Medulla oblongata (tissue), 1 donor: Measurements from ENCODE around the gene WNT5B.
A peak's percentile ranks its signal among the peaks of the same experiment; 100 is the strongest.

ENCODE experiments used
- DNase-seq: peaks from one replicate; pipeline ENCODE4 v3.0.0-alpha.2; 2015; ENCODE audit errors: extremely low spot score

WNT5B gene

DNA sequence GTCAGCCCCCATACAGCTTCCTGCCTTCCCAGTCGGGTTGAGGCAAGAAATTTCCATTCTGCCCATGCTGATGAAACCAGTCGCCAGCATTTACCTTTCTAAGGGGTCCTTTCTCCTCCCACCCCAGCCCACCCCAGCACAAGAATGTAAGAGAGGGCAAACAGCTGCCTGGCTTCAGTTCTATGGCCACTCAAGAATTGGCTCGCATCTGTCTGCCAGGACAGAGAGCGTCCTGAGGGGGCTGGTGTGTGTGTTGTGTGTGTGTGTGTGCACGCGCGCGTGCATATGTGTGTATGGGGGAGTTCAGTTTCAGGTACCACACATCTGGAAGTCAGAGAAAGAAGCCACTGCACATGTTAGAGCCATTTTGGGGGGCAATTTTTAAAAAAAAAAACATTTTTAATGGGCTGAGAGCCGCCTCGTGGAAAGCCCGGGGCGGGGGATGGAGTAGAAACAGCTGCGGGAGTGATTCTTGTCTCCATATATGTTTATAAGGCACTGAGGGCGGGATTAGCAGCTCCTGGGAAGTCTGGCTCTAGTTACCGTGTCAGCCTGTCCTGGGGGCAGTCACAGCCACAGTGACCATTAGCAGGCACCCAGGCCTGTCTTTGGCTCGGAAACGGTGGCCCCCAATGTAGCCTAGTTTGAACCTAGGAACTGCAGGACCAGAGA, at the start of gene WNT5B:
TSS of gene WNT5B (plus strand) at position 566 of the 672 bp plus-strand sequence. CDS start 2,124 bp downstream, outside the sequence.
- no peak for DNase-seq

DNA sequence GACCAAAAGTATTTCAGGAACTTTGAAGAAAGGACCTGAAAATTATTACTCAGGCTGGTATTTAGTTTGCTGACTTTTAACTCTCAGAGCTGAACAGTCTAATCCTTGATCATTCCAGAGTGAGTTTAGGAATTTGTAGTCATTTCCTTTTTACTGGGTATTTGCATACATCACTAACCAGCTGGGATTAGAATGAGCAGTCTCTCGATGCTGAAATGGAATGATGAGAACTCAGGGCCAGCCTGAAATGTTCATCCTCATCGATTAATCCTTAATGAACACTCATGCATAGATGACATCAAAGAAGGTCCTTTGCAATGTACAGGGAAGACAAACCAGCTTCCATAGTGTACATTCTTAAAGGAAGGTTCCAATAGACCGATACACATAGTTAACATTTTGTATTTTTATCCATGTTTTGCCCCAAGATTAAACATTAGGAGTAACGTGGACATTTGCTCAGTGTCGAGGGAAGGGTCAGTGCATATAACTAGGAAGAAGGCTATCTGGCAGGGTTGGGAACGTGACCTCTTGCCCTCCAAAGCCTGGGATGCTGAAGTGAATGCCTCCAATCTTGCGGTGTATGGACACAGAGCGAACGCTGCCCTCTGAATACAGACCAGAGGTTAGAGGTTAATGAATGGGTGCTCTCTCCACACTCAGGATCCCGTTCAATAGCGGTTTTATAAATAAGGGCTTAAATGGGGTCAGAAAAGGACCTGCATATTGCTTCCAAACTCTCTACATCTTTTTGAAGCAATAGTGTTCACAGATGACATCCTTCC, 49.2 kb upstream of the WNT5B start:
- no peak for DNase-seq

DNA sequence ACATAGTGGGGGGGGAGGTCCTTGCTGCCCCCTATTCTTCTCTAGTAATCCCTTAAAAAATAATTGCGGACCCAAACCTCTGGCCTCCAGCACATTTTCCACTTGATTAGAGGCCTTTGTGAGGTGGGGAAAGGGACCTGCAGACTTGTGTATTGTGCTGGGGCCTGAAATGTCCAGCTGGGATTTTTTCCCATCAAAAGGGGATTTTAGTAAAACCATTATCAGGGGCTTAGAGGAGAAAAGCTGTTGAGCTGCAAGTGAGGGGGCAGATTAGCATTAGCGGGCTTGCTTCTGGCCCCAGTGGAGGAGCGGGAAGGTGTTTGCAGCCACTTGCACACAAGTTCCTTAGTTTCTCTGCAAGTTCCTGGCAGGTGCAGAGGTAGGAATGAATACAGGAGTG, 48.5 kb upstream of the WNT5B start:
- no peak for DNase-seq

DNA sequence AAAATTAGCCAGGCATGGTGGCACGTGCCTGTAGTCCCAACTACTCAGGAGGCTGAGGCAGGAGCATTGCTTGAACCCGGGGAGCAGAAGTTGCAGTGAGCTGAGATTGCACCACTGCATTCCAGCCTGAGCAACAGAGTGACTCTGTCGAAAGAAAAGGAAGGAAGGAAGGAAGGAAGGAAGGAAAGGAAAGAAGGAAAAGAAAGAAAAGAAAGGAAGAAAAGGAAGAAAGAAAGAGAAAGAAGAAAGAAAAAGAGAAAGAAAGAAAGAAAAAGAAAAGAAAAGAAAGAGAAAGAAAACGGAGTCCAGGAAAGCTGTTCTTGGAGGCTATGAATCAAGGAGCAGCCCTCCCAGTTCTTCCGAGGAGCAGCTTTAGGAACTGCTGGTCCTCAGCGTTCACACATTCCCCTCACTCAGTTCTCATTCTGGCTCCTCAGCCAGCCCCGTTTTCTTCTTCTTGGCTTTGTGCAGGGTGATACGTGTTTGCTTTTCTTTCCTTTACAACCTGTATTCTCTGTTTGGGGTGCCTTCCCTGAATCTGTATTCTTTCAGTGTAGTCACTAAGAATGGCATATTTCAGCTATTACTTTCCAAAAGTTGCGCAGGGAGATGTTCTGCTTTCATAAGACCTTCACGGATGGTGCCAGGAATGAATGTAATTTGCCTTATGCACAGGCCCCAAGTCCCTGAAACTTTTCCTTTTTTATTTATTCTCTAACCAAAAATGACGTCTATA, 46.9 kb upstream of the WNT5B start:
- DNase-seq: no peak

DNA sequence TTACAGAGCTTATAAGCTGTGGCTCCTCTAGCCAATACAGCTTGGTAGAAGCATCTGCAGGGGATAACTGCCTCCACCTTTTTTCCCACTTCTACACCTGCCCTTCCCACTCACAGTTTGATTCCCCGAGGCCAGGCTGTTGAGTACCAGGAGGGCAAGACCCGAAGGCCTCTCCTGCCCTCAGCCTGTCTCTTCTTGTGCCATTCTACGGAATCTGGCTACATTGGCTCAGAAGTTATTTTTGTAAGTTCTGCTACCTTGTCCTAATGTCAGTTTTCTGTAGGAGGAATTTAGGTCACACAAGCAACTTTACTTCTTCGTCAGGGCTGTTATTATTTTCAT, 46.4 kb upstream of the WNT5B start:
- DNase-seq: no peak

DNA sequence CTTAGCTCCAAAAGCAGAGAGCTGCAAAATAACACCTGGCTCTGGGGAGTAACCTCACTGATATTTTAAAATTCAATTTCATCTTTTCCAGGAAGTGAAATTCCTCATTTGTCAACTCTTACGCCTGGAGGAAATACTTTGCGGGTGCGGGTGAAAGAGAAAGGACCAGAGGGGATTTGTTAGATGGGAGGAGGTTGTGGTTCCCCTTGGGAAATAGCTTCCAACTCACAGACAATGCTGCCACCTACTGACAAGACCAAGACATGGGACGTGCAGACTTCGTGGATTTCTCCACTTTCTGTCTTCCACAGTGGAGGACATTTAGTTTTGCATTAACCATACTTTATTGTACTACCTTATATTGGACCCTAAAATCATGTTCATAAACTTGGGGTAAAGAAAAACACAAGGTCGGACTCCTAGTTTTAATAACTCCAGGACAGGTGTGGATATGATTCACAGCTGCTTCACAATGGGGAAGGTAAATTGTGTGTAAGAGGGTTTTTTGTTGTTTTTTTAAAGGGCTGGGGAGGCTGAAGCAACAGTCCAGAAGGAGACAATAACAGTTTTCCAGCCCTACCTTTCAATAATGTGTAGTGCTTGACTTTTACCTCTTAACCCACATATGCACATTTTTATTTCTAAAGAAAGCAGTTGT, 45.5 kb upstream of the WNT5B start:
- peak; percentile 94 for DNase-seq

DNA sequence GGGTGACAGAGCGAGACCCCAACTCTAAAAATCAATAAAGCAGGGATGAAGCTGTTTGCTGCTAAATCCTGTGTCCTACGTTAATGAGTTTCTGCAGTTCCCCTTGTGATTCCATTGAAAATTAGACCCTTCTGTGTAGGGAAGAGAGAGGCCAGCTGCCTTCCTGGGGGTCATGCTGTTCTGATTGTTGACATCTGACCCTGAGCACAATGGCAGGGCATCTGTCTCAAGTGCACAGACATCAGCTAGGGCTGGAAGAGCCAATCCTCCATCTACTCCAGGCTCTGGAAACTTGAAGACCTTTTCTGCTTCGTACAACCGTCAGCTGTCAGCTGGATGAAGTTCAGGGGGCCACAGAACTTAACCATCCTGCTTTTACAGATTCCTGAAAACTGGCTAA, 44.7 kb upstream of the WNT5B start:
- no peak for DNase-seq

DNA sequence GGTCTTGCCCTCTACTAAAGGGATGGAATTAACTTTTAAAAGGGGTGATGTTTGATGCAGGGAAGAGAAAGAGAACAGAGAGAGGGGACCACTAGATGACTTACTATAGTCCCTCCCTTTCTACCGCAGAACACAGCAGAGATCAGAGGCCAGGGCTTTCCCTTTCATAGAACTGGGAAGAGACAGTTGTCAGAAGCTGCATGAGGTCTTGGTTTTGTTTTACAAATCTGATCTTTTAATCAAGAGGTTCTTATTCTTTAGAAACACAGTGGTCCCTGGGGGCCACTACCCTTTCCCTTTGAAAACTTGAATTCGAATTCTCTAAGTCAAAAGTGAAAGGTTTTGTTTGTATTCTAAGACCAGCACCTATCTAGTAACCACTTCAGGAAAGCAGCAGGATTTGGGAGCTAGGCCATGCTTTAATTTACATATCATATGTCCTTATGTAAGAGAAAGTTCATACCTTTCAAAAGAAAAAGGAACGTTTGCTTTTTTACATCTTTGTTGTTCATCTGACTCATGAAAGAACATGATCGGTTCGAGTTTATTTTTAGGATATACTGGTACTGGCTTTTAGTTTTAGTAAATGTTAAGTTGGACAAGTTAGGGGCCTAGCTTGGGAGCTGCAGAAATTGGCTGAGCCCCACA, 41.0 kb upstream of the WNT5B start:
- peak; percentile 40 for DNase-seq

DNA sequence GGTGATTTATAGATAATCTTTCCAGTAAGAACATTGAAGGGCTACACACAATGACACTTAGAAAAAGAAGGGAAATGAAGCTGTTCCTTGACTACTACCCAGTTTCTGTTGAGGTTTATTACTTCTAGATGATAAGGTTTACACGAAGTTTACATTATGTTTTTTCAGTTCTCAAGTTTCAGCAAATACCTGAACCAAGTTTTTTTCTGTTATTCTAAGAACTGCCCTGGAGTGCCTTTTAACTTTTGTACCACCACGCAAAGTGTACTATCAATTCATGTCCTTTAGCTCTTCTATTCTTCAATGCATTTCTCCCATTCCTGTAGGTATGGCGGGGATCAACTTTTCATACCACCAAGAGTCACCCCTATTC, 40.5 kb upstream of the WNT5B start:
- DNase-seq: no peak

DNA sequence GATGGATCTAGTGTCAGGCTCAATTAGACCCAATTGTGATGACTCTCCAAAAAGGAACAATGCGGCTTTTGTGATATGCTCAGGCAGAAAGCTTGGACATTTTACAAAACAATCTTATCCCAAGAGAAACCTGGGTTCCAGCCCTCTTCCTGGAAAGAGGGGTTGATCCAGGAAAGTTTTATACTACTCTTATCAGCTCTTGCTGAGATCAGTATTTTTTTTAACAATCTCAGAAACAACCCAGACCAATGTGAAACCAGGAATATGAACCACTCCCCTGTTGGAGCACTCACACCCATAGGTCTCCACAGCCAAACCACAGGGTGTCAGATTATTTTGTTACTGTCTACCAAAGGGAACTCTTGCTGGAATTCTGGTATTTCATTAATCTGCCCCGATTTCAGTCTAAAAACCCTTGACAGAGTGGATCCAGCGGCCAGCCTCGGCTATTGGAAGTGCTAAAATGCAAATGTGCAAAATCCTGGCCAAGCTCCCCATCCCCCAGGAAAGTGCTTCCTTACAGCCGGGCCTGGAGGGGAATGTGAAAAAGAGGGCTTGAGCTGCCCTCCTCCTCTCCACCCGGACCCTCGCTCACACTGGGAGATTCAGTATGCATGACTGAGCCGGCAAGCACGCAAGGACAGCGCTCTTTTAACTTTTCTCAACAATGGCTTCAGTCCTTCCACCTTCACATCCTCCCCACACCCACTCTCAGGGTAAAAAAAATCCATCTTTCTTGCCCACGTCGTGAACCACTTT, 38.6 kb upstream of the WNT5B start:
- DNase-seq: peak; percentile 84

DNA sequence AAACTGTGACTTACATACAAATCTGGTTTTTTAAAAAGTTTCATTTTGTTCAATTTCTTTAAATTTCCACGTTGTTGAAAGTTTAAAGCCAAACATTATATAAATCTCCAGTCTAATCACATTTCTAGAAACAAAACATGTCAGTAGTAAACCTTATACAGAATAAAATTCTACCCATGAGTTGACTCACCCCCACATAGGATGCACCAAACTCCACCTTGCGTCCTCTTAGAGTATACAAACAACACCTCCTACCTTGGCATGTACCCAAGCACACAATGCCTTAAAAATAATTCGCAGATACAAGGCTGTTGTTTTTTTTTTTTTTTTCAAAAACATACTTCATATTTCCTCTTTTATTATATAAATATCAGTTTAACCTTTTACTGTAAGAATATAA, 38.0 kb upstream of the WNT5B start:
- peak; percentile 52 for DNase-seq

DNA sequence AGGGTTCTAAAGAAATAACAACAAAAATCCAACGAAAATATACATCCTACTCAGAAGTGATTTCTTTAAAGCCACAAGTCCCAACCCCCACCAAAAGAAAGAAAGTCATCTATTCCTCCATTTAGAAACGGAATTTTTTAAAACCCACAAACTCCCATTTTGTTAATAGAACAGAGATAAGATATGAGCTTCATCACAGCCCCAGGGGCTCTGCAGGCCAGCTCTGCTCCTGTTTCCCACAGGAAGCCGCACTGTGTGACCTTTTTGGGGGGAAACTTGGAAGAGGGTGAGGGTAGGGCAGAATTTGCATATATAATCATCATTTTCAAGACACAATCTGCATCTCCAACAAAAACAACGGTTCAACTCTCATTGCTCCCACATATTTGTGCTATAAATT, 37.5 kb upstream of the WNT5B start:
- DNase-seq: peak; percentile 32

DNA sequence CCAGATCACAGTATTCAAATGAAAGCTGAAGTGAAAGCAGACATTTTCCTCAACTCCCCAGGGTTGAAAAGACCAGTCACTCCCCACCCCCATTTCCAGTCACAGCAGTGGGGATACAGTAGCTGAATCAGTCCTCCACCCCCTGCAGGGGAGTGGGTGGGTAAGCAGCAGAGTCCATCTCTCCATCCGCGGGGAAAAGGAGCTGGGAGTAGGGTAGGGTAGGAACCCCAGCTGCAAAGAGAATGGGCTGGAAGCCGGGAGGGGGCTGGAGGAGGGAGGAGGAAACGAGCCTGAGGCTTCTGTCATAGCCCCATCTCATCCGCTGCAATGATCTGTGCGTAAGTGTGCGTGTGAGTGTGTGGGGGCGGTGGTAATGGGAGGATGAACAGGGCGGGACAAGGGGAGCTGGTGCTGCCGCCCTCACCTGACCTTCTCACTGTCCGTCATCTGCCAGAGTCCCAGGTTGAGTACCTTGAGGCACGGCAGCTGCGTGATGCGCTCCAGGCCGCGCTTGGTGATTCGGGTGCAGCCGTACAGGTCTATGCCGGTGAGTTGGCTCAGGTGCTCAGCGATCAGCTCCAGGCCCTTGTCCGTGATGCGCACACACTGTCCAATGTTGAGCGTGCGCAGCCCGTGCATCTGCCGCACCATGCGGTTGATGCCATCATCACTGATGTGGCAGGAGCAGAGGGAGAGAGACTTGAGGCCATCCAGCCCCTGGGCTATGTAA, 36.4 kb upstream of the WNT5B start:
- peak; percentile 64 for DNase-seq

DNA sequence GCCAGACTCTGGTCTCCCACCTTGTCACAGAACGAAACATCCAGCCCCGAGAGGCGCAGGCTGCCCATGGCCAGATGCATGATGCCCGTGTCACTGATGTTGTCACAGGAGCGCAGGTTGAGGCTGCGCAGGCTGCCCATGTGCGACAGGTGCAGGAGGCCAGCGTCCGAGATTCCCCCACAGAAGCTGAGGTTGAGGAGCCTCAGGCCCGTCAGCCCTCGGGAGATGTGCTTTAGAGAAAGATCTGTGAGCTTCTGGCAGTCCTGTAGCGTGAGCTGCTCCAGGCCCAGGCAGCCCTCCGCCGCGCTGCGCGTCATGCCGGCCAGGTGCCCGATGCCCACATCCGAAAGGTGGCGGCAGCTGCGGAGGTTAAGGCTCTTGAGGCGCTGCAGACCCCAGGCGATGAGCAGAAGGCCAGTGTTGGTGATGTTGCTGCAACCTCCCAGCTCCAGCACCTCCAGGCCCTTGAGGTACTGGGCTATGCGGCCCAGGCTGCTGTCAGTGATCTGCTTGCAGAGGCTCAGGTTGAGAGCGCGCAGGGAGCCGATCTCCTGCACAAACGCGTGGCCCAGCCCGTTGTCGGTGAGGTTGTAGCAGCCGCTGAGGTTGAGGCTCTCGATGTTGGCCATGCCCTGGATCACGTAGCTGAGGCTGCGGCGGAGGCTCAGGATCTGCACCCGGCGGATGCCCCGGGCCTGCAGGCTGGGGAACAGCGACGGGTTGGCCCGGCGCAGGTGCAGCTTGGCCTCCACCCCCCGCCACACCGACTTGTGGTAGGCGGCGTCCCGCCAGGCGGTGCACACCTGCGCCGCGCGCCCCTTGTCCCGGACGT, 35.6 kb upstream of the WNT5B start:
- DNase-seq: peak; percentile 42

DNA sequence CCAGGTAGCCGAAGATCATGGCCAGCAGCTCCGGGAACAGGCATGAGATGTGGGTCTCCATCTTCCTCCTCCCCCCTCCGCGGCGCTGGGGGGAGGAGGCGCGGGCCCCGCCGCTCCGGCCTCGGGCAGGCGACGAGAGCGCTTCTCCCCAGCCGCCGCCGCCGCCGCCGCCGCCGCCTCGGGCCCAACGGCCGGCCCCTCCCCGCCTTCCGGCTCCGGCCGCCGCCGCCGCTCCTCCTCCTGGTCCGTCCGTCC, 35.1 kb upstream of the WNT5B start:
- DNase-seq: no peak

DNA sequence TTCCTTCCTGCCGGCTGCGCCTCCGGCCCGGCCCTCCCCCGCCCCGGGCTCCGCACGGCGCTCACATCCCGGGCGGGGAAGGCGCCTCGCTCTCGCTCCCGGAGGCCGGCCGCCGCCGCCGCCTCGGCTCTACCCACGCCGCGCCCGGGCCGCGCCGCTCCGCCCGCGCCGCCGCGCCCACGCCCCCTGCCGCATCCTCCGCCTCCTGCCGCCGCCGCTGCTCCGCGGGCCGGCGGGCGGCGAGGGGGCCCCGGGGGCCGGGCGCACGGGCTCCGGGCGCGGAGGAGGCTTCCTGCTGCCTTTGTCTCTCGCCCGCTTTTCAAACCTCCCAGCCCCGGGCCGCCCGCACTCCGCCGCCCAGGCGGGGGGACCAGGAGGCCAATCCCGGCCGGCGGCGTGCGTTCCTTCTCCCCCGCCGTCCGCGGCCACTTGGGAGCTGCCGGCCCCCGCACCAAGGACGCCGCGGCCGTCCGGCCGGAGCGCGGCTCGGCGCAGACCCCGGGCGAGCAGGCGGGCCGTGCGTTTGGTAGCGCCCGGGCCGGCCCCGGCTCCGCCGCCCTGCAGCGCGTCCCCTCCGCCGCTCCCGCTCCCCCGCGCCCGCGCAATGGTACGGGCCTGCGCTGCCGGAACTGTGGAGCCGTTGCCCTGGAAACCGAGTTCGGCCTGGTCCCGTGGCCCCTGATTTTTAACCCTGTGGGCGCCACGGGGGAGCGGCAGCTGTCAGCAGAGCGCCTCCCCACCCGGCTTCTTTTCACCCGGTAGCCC, 34.6 kb upstream of the WNT5B start, which contains the start of gene FBXL14:
TSS of gene FBXL14 (minus strand) at position 321 of the 765 bp plus-strand sequence. CDS start 515 bp downstream, outside the sequence.
- peak; percentile 93 for DNase-seq

DNA sequence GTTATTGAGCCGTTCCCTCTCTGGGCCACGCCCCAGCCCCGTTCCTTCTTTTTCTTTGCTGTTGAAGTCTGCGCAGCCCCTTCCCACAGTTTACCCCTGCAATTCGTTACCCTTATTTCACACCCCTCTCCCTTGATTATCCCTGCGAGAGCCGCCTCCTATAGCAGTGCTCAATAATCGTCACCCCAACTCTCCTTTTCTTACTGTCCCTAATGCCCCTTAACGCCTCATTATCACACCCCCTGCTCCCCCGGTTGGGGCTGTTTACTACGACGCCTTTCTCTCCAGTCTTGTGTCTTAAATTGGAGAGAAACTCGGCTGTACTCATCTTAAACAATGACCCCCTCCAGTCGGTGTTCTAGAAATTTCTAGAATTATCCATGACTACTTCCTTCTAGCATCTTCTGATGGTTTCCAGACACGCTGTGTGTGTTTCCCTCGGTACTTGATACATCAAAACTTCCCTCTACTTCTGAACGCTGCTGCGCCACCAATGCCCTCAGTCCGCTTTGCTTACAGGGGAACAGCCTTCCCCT, 33.9 kb upstream of the WNT5B start:
- DNase-seq: peak; percentile 90

DNA sequence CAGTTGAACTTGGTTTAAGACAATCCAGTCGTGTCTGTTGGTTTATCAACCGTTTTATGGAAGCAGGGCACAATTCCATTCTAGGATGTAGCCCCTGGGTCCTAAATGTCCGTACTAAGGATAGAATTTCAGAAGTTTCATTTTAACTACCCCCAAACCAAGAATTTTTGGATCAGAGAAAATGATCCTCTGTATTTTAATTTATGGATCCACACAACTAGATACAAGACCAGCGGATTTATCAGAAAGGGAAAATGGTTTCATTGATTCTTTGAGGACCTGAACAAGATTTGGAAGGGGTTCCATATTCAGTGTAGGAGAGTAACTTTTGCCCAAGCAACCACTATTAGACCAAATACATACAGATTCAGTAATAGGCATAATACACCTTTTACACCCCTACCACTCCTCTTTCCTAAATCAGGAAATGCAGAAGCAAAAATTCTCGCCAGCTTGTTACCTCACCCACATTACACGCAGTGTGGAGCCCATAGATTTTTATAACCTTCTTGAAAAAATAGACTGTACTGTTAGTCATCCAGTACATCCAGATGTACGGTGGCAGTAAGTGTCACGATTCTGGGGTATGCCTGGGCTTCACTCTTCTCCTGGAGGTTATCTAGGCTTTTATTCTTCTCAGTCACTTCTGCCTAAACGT, 33.2 kb upstream of the WNT5B start:
- peak; percentile 48 for DNase-seq
